Measurements from ENCODE around the gene PRR19.

Gene PRR19

GRCh38 chr19:42280815-42281145 is 21.2 kb upstream of the PRR19 start:
- no peak for TF ChIP-seq TAF1 (IDR thresholded peaks at IDR 0.05; ENCODE audit: borderline replicate concordance, insufficient read depth, low read length)
- TF ChIP-seq FOXP2 (optimal IDR thresholded peaks at IDR 0.05; ENCODE audit: borderline replicate concordance, extremely low read depth, extremely low read length, insufficient read depth) = no peak
- no peak for TF ChIP-seq SIN3A (IDR thresholded peaks at IDR 0.05; ENCODE audit: borderline replicate concordance, insufficient read depth, low read length)
- no peak for TF ChIP-seq REST (IDR thresholded peaks at IDR 0.05; ENCODE audit: insufficient read depth in 1 of 2, low read depth in 2 of 2, low read length in 2 of 2)
- TF ChIP-seq POLR2AphosphoS5 (IDR thresholded peaks at IDR 0.05; ENCODE audit: low read depth, low read length) = no peak

GRCh38 chr19:42281146-42281826 is 20.6 kb upstream of the PRR19 start:
- no peak for TF ChIP-seq POLR2AphosphoS5 (IDR thresholded peaks at IDR 0.05; ENCODE audit: low read depth, low read length)
- TF ChIP-seq REST (IDR thresholded peaks at IDR 0.05; ENCODE audit: insufficient read depth in 1 of 2, low read depth in 2 of 2, low read length in 2 of 2) = no peak
- no peak for TF ChIP-seq SIN3A (IDR thresholded peaks at IDR 0.05; ENCODE audit: borderline replicate concordance, insufficient read depth, low read length)
- no peak for TF ChIP-seq TAF1 (IDR thresholded peaks at IDR 0.05; ENCODE audit: borderline replicate concordance, insufficient read depth, low read length)
- TF ChIP-seq FOXP2 (optimal IDR thresholded peaks at IDR 0.05; ENCODE audit: borderline replicate concordance, extremely low read depth, extremely low read length, insufficient read depth) = no peak

DNA sequence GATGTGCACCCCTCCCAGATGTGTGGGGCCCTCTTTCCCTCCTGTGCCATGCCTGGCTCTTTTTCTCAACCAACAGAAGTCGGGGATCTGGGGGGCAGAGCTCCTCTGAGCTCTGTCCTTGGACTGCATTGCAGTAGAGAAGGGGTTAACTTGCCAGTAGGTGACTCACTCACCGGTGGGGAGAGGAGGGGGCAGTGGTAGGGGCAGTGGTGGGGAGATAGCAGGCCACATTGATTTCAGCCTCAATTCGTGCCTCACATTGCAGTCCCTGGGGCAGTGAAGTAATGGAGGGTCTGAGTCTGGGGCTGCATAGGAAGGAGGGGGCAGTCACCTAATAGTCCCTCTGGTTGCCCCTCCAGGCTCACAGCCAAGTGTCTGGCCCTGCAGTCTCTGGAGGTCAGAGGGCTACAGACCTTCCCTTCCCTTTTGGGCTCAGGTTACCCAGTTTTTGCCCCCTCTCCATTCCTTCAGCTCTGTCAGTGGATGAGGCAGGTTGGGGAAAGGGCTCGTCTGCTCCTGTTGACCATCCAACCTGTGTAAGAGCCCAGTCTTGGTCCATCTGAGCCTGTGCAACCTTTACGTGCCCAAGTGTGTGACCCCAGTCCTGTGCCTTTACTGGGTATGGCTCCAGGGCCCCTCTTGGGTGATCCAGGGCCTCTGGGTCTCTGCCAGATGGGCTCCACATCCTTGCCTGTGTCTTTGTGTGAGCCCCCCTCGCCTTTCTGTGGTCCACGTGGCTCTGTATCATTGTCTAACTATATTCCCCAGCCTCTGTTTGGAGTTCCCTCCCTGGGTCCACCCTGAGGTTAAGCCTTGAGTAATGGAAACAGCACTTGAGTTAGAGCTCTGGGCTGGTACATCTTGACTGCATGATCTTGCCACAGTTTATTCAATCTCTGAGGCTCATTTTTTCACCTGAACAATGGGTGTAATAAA is 19.8 kb upstream of the PRR19 start:
- TF ChIP-seq TAF1 (IDR thresholded peaks at IDR 0.05; ENCODE audit: borderline replicate concordance, insufficient read depth, low read length) (no peak), FOXP2 (optimal IDR thresholded peaks at IDR 0.05; ENCODE audit: borderline replicate concordance, extremely low read depth, extremely low read length, insufficient read depth) (no peak), POLR2AphosphoS5 (IDR thresholded peaks at IDR 0.05; ENCODE audit: low read depth, low read length) (0 out of 2 replicates have a peak, but pooled peaks have one; percentile 17), REST (IDR thresholded peaks at IDR 0.05; ENCODE audit: insufficient read depth in 1 of 2, low read depth in 2 of 2, low read length in 2 of 2) (no peak), SIN3A (IDR thresholded peaks at IDR 0.05; ENCODE audit: borderline replicate concordance, insufficient read depth, low read length) (no peak)

GRCh38 chr19:42282819-42283187 is 19.1 kb upstream of the PRR19 start:
- TF ChIP-seq REST (IDR thresholded peaks at IDR 0.05; ENCODE audit: insufficient read depth in 1 of 2, low read depth in 2 of 2, low read length in 2 of 2) (no peak), SIN3A (IDR thresholded peaks at IDR 0.05; ENCODE audit: borderline replicate concordance, insufficient read depth, low read length) (no peak), POLR2AphosphoS5 (IDR thresholded peaks at IDR 0.05; ENCODE audit: low read depth, low read length) (no peak)
